ENCODE data around the gene FAM161A.
"Not testable (repeated sequence)": the region's sequence is repeated elsewhere in the genome, so short reads cannot be mapped to it uniquely, and the experiment has no call there.

FAM161A gene, protein sequence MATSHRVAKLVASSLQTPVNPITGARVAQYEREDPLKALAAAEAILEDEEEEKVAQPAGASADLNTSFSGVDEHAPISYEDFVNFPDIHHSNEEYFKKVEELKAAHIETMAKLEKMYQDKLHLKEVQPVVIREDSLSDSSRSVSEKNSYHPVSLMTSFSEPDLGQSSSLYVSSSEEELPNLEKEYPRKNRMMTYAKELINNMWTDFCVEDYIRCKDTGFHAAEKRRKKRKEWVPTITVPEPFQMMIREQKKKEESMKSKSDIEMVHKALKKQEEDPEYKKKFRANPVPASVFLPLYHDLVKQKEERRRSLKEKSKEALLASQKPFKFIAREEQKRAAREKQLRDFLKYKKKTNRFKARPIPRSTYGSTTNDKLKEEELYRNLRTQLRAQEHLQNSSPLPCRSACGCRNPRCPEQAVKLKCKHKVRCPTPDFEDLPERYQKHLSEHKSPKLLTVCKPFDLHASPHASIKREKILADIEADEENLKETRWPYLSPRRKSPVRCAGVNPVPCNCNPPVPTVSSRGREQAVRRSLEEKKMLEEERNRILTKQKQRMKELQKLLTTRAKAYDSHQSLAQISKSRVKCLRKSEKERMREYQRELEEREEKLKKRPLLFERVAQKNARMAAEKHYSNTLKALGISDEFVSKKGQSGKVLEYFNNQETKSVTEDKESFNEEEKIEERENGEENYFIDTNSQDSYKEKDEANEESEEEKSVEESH

DNA sequence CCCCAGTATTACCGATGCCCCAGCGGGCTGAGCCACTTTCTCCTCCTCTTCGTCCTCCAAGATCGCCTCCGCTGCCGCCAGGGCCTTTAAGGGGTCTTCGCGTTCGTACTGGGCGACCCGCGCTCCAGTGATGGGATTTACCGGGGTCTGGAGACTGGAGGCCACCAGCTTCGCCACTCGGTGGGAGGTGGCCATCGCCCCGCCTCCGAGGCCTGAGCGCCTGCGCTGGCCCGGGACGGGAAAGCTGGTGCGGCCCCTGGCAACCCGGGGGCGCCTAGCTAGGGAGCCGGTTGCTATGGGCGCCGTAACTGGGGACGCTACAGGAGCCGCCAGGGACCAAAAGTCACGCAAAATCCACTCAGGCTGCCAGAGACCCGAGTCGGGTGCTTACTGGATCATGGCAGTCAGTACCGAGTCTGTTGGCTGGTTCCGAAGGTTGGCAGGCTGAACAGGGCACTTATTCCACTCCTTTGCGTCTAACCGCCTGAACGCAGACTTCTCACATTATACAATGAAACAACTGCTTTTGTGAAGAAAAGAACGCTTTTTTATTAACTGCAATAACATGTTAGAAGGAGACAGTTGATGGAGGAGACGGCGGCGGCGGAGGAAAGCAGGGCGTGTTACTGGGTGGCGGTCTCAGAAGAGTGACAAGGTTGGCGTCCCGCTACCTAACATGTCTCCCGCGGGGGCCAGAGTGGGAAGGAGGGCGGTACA is at the start of gene FAM161A:
FAM161A (minus strand) TSS at position 214 of the 717 bp plus-strand sequence; CDS start at position 195, 19 bp downstream.
- peak; percentile 13 for FAIRE-seq
- DNase-seq (ENCODE audit: low spot score), result peak; percentile 97

DNA sequence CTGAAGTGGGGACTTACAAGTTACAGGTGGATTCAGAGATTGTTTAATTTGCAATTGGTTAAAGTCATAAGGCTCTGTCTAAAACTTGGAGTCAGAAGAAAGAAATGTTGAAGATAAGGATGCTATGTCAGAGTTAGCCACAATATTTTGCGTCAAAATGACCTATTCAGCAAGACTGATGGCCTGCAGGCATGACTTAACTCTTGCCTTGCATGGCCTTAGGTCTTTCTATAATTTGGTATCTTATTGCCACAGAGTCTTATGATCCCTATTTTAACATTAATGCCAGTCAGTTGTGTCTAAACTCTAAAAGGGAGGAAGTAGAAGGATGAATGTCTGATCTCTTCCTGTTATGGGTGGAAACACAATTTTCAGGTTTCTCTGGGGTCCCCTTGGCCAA is 46.4 kb upstream of the FAM161A start:
- no peak for FAIRE-seq

DNA sequence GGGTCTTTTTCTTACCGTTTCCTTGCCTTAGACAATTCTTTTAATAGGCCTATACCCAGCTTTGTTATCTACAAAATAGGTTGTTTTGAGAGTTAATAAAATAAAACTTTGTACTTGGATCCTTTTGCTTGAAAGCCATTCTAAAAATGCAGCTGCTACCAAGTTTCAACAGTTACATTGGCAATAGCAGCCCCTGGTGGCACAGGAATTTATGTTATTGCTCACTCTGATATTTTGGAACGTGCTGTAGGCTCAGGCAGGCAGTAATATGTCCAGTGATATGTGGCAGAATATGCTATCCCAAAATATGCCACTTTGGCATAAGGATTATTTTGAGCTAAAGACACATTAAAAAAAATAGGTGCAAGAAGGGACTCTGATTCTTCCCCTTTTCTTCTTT is 45.0 kb upstream of the FAM161A start:
- FAIRE-seq, result no peak
- peak; percentile 36 for DNase-seq (ENCODE audit: low spot score)

More for the DNA sequence above, 46.4 kb upstream of the FAM161A start:
- DNase-seq (ENCODE audit: low spot score), result no peak

DNA sequence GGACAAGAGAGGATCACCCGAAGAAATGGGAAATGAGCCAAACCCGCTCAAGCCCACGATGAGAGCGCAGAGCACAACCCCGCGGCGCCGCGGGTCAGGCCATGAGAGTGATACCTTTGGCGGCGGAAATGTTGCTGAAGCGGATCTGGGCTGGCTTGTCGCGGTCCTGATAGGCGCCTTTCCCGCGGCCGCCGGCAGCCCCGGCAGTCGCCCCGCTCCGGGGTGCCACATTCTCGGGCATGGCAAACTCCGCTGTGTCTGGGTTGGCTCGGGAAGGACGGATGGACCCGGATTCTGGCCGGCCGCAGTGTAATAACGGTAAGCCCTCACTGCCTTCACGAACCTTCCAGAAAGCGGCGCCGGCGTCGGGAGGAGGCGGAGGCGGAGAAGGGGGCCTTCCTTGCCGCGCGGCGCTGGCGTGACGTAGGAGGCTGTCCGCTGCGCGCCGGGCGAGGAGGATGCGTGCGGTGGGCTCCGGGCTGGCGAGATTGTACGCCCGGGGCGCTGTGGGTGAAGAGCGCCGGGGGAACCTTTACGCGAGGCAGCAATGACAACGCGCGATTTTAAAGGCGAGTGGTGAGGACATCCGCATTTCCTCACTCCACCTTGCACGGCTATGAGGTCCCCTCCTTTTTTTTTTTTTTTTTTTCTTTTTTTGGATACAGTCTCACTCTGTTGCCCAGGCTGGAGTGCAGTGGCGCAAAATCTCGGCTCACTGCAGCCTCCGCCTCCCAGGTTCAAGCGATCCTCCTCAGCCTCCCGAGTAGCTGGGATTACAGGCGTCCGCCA is 34.6 kb upstream of the FAM161A start, which contains the start of gene CCT4:
CCT4 (minus strand) TSS at position 390 of the 789 bp plus-strand sequence; CDS start at position 241, 149 bp downstream.
- FAIRE-seq, result peak; percentile 69

DNA sequence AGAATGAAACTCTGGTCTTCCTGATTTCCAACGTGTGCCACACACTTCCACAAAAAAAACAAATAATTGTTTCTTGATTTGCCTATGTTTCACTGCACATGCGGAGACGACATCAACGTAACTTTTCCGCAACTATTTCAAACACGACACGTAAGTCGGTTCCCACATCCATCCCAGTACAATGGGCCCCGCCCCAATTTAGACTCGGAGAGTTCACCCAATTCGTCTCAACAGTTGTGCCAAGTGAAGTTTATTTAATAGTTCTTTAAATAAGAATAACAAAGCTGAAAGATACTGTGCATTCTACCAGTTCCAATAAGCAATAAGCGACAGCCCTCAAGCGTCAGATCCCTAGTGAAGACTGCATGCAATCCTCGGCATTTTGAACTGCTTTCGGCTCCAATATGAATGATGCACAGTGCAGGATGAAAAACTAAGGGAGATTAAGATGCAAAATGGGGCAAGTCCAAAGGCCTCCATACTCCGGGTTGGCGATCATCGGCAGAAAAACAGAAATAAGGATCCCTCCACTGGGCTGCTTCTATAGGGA is 33.9 kb upstream of the FAM161A start:
- FAIRE-seq, result no peak
- DNase-seq (ENCODE audit: low spot score), result peak; percentile 20

More for the DNA sequence above, 34.6 kb upstream of the FAM161A start, which contains the start of gene CCT4:
- DNase-seq (ENCODE audit: low spot score), result peak; percentile 87

DNA sequence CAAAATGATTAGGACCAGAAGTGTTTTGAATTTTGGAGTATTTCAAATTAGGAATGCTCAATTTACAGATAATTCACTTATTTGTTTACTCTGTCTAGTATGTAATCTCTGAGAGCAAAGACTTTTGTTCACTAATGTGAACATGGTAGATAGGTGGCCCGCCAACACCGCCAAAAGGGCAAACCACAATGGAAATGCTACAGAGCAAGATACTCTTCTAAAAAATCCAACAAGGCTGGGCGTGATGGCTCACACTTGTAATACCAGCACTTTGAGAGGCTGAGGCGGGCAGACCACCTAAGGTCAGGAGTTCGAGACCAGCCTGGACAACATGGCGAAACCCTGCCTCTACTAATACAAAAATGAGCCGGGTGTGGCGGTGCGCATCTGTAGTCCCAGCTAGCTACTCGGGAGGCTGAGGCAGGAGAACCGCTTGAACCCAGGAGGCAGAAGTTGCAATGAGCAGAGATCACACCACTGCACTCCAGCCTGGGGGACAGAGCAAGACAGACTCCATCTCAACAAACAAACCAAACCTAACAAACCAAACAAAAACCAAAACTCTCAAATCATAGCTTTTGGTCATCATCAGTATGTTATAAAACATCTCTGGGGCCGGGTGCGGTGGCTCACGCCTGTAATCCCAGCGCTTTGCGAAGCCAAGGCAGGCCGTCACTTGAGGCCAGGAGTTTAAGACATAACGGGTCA is 32.2 kb upstream of the FAM161A start:
- FAIRE-seq (no peak), DNase-seq (ENCODE audit: low spot score) (no peak)

DNA sequence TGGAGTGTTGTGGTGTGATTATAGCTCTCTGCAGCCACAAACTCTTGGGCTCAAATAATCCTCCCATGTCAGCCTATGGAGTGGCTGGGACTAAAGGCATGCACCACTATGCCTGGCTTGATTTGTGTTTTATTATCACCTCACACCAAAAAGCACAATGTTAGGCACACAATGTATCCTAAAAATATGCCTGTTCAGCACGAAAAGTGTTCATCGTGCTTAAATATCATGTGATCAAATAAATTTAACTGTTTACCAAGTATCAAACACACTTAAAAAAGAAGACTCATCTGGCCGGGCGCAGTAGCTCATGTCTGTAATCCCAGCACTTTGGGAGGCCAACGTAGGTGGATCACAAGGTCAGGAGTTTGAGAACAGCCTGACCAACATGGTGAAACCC is 29.0 kb upstream of the FAM161A start:
- no peak for FAIRE-seq
- no peak for DNase-seq (ENCODE audit: low spot score)

DNA sequence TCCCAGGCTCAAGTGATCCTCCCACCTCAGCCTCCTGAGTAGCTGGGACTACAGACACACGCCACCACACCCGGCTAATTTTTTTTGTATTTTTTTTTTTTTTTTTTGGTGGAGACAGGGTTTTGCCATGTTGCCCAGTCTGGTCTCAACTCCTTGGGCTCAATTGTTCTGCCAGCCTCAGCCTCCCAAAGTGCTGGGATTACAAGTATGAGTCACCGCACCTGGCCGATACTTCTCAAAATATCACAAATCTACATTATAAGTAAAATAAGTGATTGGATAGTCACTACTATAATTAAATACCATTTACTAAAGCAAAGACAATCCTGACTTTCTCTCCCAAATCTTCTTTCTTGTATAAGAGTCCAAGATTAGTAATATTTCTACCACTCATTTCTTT is 25.5 kb upstream of the FAM161A start:
- not testable (repeated sequence) for FAIRE-seq; DNase-seq (ENCODE audit: low spot score)

DNA sequence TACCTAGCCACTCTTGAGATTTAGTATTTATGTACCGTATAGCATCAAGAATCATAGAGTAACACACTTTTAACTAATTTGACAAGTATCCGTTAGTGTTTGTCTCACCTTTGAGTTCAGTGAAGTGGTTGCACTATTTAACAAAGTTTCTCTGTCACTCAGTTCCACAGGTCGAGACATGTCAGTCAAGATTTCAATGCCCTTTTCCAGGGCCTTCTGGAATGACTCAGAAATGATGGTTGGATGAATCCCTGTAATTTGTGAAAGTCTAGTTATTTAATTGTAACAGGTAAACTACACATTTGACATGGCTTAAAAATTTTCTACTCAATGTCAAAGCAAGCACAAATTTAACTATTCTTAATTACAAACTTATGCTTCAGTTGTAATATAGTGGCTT is 24.9 kb upstream of the FAM161A start:
- no peak for FAIRE-seq
- no peak for DNase-seq (ENCODE audit: low spot score)

DNA sequence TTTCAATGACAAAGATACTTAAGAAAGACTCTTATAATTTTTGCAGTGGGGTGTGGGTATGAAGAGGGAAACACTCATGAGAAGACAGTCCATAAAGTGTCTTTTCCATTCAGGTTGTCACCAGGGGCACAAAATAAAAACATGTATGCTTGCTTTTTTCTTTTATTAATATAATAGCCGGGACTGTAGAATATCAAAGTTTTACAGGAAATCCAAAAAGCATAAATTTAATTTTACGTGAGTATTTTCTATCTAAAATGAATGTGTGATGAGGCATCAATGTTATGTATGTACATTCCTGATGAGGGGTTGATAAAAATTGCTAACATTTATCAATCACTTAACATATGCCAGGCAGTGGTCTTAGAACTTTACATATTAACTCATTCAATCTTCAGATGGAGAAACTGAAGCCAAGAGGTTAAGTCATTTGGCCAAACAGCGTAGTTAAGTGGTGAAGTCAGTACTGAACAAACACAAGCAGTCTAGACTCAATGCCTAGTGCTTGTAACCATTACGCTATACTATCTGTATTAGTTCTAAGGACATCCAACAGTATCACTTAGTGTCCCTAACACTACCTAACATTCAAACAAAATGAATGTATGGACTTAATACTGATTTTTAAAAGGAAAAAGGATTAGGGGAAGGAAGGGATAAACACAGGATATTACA is 23.8 kb upstream of the FAM161A start:
- no peak for FAIRE-seq

DNA sequence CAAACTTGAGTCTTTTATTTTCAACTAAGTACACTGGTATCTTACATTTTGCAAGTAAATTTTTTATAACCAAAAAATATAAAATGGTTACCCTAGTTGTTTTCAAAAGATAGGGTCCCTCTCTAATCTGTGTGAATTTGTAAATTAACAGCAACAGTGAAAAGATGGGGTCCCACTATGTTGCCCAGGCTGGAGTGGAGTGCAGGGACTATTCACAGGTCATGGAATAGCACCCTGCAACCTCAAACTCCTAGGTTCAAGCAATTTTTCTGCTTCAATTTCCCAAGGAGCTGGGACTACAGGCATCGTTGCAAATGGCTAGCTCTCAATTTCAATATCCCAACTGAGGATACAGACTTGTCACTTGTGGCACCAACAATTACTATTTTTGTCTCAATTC is 22.5 kb upstream of the FAM161A start:
- no peak for FAIRE-seq
- DNase-seq (ENCODE audit: low spot score), result no peak

More for the DNA sequence above, 23.8 kb upstream of the FAM161A start:
- DNase-seq (ENCODE audit: low spot score), result no peak

DNA sequence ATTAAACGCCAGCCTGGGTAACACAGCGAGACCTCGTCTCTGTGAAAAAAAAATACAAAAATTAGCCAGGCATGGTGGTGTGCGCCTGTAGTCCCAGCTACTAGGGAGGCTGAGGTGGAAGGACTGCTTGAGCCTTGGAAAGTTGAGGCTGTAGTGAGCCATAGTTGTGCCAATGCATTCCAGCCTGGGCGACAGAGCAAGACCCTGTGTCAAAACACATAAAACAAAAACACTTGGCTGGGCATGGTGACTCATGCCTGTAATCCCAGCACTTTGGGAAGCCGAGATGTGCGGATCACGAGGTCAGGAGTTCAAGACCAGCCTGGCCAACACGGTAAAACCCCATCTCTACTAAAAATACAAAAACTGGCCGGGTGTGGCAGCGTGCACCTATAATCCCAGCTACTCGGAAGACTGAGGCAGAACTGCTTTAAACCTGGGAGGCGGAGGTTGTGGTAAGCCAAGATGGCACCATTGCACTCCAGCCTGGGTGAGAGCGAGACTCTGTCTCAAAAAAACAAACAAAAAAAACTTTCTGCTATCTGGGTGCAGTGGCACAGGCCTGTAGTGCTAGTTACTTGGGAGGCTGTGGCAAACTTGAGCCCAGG is 12.7 kb upstream of the FAM161A start:
- not testable (repeated sequence) for DNase-seq (ENCODE audit: low spot score); FAIRE-seq

DNA sequence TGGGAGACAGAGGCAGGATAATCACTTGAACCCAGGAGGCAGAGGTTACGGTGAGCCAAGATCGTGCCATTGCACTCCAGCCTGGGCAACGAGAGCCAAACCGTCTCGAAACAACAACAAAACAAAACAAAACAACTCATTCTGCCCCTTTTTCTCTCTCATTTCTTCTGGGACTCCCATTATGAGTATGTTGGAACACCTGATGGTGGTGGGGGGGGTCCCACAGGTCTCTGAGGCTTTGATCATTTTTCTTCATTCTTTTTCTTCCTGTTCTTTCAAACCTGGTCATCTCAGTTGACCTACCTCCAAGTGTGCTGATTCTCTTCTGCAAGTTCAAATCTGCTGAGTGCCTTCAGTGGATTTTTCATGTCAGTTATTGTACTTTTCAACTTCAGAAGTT is 8.2 kb upstream of the FAM161A start:
- FAIRE-seq, result no peak
- DNase-seq (ENCODE audit: low spot score), result no peak

DNA sequence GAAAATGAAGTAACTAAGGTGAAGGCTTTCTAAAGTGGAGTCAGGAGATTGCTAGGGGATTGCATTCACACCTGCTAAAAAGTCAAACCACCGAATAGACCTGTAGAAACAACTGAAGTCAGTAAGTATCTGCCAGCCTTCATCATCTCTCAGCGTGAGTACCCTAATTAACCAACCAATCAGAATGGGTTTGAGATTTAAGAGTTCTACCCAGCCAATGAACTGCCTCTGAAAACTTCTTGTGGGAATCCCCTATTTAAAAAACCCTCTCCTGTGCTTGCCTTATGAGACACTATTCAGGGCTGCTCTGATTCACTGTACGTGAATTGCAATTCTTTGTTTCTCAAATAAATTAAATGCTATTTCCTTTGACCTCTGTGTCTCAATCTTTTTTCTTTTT is 3.4 kb upstream of the FAM161A start:
- FAIRE-seq (no peak), DNase-seq (ENCODE audit: low spot score) (no peak)

DNA sequence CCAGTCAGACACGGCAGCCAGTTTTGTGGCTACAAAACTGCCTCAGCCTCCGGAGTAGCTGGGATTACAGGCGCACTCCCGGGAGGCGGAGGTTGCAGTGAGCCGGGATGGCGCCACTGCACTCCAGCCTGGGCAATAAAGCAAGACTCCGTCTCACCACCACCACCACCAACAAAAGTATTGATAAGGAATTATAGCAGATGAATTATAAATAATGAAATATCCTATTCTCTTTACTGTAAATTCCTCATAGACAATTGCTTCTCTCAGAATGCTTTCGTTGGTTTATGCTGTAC is 1.4 kb upstream of the FAM161A start:
- FAIRE-seq (no peak), DNase-seq (ENCODE audit: low spot score) (no peak)

DNA sequence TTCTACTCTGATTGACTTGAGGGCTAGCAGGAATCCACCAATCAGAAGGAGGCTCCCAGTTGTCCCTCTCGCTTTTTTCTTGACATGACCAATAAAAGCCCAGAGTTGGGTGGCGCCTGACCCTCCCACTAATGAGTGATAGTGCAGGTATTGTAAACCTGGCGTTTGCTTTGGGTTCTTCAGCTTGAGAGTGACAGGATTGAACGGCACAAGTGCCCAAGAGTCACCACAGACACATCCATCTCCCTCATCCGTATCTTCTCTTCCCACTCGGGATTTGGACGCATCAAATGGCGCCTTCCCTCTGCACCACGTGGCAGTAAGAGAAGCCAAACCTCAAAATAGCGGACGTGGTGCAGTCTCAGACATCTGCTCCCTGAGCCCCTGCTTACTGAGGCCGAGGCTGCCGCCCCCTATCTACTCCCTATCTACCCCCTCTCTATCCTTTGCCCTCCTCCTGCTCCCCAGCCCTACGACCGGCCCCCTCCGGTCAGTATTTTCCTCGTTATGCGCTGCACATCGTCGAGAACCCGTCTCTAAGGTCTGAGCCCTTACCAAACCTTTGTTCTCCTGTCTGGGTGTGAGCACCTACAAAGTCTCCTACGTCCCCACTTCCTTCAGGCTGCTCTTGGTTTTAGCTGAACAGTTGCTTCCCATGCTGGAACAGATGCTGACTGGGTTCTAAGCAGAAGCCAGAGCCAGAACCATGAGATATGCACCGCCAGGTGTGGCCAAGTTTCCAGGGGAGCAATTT is 881 bp upstream of the FAM161A start:
- FAIRE-seq (no peak), DNase-seq (ENCODE audit: low spot score) (peak; percentile 99)

DNA sequence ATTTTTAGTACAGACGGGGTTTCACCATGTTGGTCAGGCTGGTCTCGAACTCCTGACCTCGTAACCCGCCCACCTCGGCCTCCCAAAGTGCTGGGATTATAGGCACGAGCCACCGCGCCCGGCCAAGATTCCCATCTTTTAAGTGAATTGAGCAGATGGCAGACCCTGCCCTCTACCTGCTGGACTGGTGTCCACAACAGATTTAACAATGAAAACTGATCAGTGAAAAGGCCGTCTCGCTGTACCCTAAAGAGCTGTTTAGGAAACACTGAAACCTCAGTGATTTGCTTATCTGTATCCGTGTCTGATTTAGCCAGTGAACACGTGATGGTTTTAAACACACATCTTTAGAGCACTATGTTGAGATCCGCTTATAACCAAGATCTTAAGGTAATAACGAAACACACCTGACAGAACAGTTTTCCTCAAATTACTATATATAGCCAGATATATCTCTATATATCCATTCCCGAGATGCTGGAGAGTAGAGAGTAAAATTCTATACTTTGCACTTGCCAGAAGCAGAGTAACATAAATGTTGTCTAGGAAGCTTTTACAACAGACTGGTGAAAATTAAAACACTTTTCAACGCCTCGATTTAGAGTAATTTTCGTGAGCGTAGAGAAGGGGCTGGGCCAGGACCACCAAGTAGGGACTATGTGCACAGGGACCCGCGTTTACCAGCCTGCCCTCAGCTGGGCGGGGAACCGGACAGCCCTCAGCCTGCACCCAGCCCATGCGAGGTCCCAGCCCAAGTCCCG is 594 bp downstream of the FAM161A start:
- DNase-seq (ENCODE audit: low spot score), result peak; percentile 87
- peak; percentile 50 for FAIRE-seq

DNA sequence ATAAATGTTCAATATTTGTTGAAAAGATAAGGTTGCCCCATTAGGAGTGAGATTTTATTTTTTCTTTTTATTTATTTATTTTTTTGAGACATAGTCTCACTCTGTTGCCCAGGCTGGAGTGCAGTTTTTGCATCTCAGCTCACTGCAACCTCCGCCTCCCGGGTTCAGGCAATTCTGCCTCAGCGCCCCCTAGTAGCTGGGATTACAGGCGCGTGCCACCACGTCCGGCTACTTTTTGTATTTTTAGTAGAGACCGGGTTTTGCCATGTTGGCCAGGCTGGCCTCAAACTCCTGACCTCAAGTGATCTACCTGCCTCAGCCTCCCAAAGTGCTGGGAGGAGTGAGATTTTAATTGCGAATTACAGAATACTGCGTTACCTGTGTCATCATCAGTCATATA is 2.6 kb downstream of the FAM161A start:
- not testable (repeated sequence) for DNase-seq (ENCODE audit: low spot score)

More for the DNA sequence above, 2.6 kb downstream of the FAM161A start:
- not testable (repeated sequence) for FAIRE-seq
